ENCODE data around the gene DDX49.
A peak's percentile ranks its signal among the peaks of the same experiment; 100 is the strongest.

DDX49 gene, protein sequence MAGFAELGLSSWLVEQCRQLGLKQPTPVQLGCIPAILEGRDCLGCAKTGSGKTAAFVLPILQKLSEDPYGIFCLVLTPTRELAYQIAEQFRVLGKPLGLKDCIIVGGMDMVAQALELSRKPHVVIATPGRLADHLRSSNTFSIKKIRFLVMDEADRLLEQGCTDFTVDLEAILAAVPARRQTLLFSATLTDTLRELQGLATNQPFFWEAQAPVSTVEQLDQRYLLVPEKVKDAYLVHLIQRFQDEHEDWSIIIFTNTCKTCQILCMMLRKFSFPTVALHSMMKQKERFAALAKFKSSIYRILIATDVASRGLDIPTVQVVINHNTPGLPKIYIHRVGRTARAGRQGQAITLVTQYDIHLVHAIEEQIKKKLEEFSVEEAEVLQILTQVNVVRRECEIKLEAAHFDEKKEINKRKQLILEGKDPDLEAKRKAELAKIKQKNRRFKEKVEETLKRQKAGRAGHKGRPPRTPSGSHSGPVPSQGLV

GRCh38 chr19:18919086-18919899, at the start of gene DDX49, which contains the start of gene COPE:
DDX49 (plus strand) TSS chr19:18919715; CDS start chr19:18919742, 27 bp downstream.
COPE (minus strand) TSS chr19:18919387; CDS start chr19:18919348, 39 bp downstream.
- peak; percentile 97 to 100 (median 99) for DNase-seq

- no peak for DNase-seq
These were observed 49.6 kb upstream of the DDX49 start for GRCh38 chr19:18869781-18870530.

DNA sequence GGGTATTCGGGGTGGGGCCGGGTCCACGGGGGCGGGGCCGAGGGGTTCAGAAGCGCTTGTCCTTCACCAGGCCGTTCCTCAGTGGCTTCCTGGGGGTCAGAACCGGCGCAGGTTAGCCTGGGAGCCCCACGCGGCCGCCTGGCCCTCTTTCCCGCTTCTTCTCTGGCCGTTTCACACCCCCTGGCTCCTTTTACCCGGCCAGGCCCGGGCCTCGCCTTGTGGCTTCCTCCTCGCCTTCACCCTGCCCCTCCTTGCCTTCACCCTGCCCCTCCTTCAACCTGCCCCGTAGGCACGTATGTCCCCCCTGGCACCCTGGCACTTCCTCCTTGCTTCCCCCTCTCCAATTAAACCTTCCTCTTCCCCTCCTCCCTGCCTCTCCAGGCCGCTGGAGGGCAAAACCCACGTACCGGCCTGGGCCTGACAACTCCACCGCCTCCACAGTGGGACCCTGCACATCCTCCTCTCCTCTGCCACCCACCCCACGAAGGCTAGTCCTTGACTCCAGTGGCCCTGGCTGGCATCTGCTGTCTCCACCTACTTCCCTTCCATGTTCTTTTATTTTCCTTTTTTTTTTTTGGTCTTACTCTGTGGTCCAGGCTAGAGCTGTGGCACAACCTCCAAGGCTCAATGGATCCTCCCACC, 48.9 kb upstream of the DDX49 start:
- peak in 1 of 3 donors; percentile 15 for DNase-seq

- DNase-seq = no peak
These were observed 48.0 kb upstream of the DDX49 start for GRCh38 chr19:18871543-18871942.

- DNase-seq = no peak
These were observed 43.8 kb upstream of the DDX49 start for GRCh38 chr19:18875726-18876125.

DNA sequence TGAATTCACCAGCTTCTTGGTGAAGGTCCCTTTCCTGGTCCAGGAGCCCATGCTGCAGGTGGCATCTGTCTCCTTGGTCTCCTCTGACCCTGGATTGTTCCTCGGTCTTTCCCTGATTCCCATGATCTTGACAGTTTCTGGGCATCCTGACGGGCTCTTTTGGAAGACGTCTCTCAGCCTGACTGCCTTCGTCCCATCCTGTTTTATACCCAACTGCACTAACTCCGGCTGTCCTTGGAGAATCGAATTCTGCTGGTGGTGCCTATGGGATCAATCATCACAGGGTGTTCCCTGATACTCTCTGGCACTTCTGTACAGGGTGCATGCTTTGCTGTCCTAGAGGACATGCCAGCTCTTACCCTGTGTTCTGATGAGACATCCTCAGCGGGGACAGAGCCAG, 42.6 kb upstream of the DDX49 start:
- DNase-seq = no peak

- no peak for DNase-seq
These were observed 41.3 kb upstream of the DDX49 start for GRCh38 chr19:18878058-18878797.

DNA sequence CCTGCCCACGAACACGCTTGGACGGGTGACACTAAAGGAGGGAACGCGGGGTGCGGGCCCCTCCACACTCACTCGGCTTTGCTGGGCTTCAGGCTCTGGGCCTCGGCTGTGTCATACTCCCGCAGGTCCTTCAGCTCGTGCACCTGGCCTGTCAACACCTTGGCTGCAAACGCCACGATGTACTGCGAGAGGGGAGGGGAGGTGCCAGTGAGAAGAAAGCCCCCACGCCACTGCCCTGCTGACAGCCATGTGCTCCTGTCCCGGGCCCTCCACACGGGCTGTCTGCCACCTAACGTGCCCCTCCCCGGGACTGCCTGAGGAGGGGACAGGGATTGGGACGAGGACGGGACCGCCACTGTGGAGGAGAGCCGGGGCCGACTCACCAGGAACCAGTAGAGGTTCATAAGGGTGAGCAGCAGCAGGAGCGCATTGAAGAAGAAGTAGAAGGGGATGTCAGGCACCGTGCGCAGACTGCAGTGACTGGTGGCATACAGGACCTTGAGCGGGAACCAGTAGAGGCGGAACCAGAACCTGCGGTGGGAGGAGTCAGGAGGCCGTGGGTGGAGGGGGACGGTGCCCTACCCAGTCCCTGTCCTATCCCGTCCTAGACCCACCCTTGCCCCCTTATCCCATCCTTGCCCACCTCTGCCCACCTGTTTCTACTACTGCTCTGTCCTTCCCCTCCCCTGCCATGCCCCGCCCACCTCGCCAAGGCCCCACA, 40.5 kb upstream of the DDX49 start:
- no peak for DNase-seq

- DNase-seq = peak; percentile 28 to 52 (median 30)
These were observed 39.7 kb upstream of the DDX49 start for GRCh38 chr19:18879579-18880373.

DNA sequence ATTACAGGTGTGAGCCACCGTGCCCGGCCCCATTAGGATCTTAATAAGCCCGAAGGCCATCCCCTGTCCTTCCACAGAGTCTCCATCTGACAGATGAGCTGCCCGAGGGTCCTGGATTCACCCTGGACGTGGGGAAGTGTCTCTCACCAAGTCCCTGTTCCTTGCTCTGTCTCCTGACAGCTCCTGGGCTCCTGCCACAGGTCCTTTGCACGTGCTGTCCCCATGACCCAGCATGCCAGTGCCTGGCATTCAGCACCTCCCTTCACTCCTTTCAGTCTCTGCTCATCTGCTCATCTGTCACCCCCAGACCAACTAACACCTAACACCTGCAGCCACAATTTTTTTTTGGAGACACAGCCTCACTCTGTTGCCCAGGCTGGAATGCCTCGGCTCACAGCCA, 38.0 kb upstream of the DDX49 start:
- DNase-seq = no peak

DNA sequence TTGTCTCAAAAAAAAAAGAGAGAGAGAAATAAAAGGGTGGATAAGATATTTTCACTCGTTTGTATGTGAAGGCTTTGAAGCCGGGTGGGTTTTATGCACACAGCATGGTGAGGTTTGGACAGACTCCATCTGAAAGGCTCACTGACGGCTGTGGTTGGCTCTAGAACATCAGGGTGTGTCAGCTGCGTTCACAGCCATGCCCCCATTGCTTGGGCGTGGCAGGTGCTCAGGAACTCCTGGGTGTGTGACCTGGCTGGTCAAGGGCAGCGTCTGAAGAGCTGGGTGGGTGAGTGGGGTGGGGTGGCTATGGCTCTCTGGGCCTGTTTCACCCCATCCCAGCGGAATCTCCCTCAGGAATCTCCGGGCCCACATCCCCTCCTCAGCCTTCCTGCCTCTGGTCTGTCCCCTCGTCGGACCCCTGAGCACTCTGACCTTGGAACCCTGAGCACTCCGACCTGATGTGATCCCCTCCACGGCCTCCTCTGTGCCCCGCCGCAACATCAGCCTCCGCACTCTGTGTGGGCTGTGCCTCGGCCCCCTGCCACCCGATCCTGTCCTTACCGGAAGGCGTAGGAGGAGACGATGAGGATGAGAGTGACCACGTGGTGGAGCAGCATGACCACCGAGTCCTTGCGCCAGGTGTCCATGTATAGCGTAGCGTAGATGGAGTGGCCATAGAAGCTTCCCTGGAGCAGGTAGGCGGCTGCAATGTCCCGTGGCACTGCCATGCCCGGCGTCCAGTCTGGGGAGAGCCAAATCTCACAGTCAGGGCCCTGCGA, 35.8 kb upstream of the DDX49 start:
- no peak for DNase-seq

DNA sequence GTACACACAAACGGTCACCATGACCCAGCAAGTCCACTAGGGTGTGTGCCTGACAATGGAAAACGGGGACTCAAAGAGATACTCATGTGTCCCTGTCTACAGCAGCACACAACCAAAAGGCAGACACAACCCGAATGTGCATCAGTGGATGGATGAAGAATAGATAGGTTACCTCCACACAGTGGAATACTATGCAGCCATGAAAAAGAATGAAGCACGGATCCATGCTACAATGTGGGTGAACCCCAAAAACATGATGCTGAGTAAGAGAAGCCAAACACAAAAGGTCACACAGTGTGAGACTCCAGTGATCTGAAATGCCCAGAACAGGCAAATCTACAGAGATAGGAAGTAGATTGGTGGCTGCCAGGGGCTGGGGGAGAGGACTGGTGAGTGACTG, 32.5 kb upstream of the DDX49 start:
- no peak for DNase-seq

DNA sequence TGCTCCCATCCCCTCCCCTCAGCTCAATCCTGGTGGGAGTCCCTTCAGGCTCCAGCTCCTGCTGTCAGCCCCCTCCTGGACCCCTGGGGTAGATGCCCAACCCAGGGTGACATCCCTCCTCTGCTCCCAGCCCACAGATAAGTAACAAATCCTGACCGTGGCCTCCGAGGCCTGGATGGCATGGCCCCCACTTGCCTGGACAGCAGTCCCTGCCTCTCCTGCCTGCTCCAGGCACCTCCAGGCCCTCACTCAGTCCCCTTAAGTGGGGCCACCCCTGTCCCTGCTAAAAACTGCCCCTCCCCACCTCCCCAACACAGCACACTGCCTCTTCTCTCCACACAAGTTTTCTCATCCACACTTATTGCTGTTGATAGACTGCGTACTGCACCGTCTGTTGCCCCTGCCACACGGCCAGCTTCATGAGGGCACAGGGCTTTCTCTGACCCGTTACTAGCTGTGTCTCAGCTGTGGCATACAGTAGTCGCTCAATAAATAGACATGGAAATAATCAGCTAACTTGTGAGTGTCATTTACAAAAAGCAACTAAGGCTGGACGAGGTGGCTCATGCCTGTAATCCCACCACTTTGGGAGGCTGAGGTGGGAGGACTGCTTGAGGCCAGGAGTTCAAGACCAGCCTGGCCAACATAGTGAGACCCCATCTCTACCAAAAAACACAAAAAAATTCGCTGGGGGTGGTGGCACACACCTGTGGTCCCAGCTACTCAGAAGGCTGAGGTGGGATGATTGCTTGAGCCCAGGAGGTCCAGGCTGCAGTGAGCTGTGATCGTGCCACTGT, 29.4 kb upstream of the DDX49 start:
- no peak for DNase-seq

- DNase-seq = no peak
These were observed 25.8 kb upstream of the DDX49 start for GRCh38 chr19:18893587-18894253.

- DNase-seq = no peak
These were observed 25.1 kb upstream of the DDX49 start for GRCh38 chr19:18894254-18895037.

GRCh38 chr19:18895038-18895823, 24.3 kb upstream of the DDX49 start:
- DNase-seq = peak; percentile 64 to 83 (median 64)

Measured in suppressor macrophage treated with lipopolysaccharide for 1 hour (primary cell).